Transverse colon (tissue), 4 donors: ENCODE data around the gene CNNM1. TPM values are rescaled to one million over a fixed set of nuclear protein-coding genes. Genes with fewer than 3 reads are reported as not detected.

Experiments
- DNase-seq: peaks from one replicate; pipeline ENCODE4 v3.0.0-alpha.2; 2019
- H3K27ac ChIP-seq, 4 donors: fragments of 200-600 bp; sonication (generic); 2 replicates each; pipeline ENCODE4 v1.5.1; 2016 to 2018; ENCODE audit warnings: inconsistent platforms in 4 of 4
- H3K27me3 ChIP-seq: fragments of 200-600 bp; sonication (generic); 2 replicates; pipeline ENCODE4 v1.5.1; 2017; ENCODE audit warnings: inconsistent platforms
- H3K36me3 ChIP-seq, 4 donors: fragments of 200-600 bp; sonication (generic); 2 replicates each; pipeline ENCODE4 v1.5.1; 2017 to 2019; ENCODE audit warnings: inconsistent platforms in 4 of 4
- H3K4me1 ChIP-seq, 4 donors: fragments of 200-600 bp; sonication (generic); 2 replicates each; pipeline ENCODE4 v1.5.1; 2017 to 2020; ENCODE audit warnings: inconsistent platforms in 4 of 4
- H3K4me3 ChIP-seq, 4 donors: fragments of 200-600 bp; sonication (generic); 1 replicate in 1 of 4; 2 replicates in 3 of 4; pipeline versions ENCODE4 v1.5.1 to v1.6.1; 2017 to 2019; ENCODE audit warnings: inconsistent platforms in 4 of 4
- H3K9me3 ChIP-seq, 2 donors: fragments of 200-600 bp; sonication (generic); 2 replicates each; pipeline ENCODE4 v1.5.1; 2017 to 2019; ENCODE audit warnings: inconsistent platforms in 2 of 2
- CTCF ChIP-seq, 5 experiments: fragments of 200-600 bp in 3 of 5; fragments of 450-650 bp in 2 of 5; sonication (generic) in 3 of 5; IDR thresholded peaks; 1 replicate in 2 of 5; 2 replicates in 3 of 5; pipeline ENCODE4 v1.5.1; 2016 to 2017; ENCODE audit warnings: antibody characterized with exemption in 5 of 5, inconsistent platforms in 3 of 5, mild to moderate bottlenecking in 2 of 5, moderate library complexity in 1 of 5
- EP300 ChIP-seq: sonication (generic); formaldehyde crosslinking; IDR thresholded peaks from one replicate; pipeline ENCODE4 v1.6.1; 2017; ENCODE audit warnings: antibody characterized with exemption, low read depth
- POLR2A ChIP-seq: fragments of 450-650 bp; IDR thresholded peaks from one replicate; pipeline ENCODE4 v1.6.1; 2016; ENCODE audit warnings: antibody characterized with exemption, mild to moderate bottlenecking, moderate library complexity
- POLR2AphosphoS5 ChIP-seq, 3 donors: sonication (generic); formaldehyde crosslinking; IDR thresholded peaks; one replicate each; pipeline ENCODE4 v1.6.1; 2016; ENCODE audit warnings: antibody characterized with exemption in 3 of 3
- WGBS, 2 donors: methylation state at CpG; one replicate each; pipeline ENCODE4 v1.1.5; 2018; ENCODE audit warnings: low coverage in 1 of 2; 5-methylcytosine and 5-hydroxymethylcytosine counted together
- in situ Hi-C, 4 donors: fragments of 200-750 bp; cut with MboI; loops; one replicate each; pipeline versions ENCODE4 v1.15.0 to v1.15.1; 2017; ENCODE audit warnings: low sequenced_read_pairs in 3 of 4, low pct_ligation_motif_present in 1 of 4, low pct_unique_long_range_greater_than_20kb in 1 of 4
- intact Hi-C: fragments of 100-400 bp; cut with DNase I; formaldehyde crosslinking; loops from one replicate; pipeline ENCODE4 v1.15.1; 2023; ENCODE audit warnings: low total_unique reads
- total RNA-seq, 4 donors: library from RNA; depleted of rRNA; stranded (reverse); fragments of >200 nt; gene quantifications; one replicate each; pipeline ENCODE4 v1.1.0, GENCODE V29; 2016

Gene CNNM1
- total RNA-seq, 4 donors from 2014 or later, result 0.41 to 0.64 TPM; not detected in 2

GRCh38 chr10:99353182-99353581 is 24.0 kb downstream of the CNNM1 start:
- H3K27me3 ChIP-seq, result peaks cover 9% of the 10 kb centered on the region
- H3K27ac ChIP-seq, result no peak overlapping the region
- WGBS, 2 donors, result 50 to 81% methylated on average over 1 of the region's 1 CpG
- no peak overlapping the region for H3K4me3 ChIP-seq
- H3K4me1 ChIP-seq, result no peaks in the 10 kb centered on the region
- intact Hi-C loops, result no loop called here
- no peaks in the 10 kb centered on the region for H3K36me3 ChIP-seq
- no peak for DNase-seq
- in situ Hi-C loops, result no loop called here
- no peaks in the 10 kb centered on the region for H3K9me3 ChIP-seq
- no peak for TF ChIP-seq CTCF (IDR thresholded peaks at IDR 0.05)
- no peak for TF ChIP-seq EP300
- no peak for TF ChIP-seq POLR2A
- TF ChIP-seq POLR2AphosphoS5 (IDR thresholded peaks at IDR 0.05), result no peak

- Histone ChIP-seq H3K27me3 (peaks cover 9% of the 10 kb centered on the region), H3K36me3 (no peaks in the 10 kb centered on the region), H3K27ac (no peak overlapping the region), H3K9me3 (no peaks in the 10 kb centered on the region), H3K4me1 (no peaks in the 10 kb centered on the region), H3K4me3 (no peak overlapping the region)
- 48% methylated on average over 3 of the region's 3 CpGs; no CpG with 5 or more reads in 1 of the 2 donors for WGBS, 2 donors
- in situ Hi-C loops (no loop called here), intact Hi-C loops (no loop called here)
- no peak for DNase-seq
- TF ChIP-seq POLR2A (no peak), POLR2AphosphoS5 (IDR thresholded peaks at IDR 0.05) (no peak), CTCF (IDR thresholded peaks at IDR 0.05) (no peak), EP300 (no peak)
These were observed 28.5 kb downstream of the CNNM1 start for GRCh38 chr10:99357691-99358090.

- DNase-seq, result no peak
- Histone ChIP-seq H3K9me3 (no peaks in the 10 kb centered on the region), H3K36me3 (no peaks in the 10 kb centered on the region), H3K27me3 (peaks cover 9% of the 10 kb centered on the region), H3K4me3 (no peak overlapping the region), H3K4me1 (no peaks in the 10 kb centered on the region), H3K27ac (no peak overlapping the region)
- no peak for TF ChIP-seq CTCF (IDR thresholded peaks at IDR 0.05)
- TF ChIP-seq POLR2AphosphoS5 (IDR thresholded peaks at IDR 0.05), result no peak
- TF ChIP-seq EP300, result no peak
- no peak for TF ChIP-seq POLR2A
- intact Hi-C loops, result no loop called here
- in situ Hi-C loops, result no loop called here
- 43% methylated on average over 1 of the region's 1 CpG; no CpG with 5 or more reads in 1 of the 2 donors for WGBS, 2 donors
These were observed 28.9 kb downstream of the CNNM1 start for GRCh38 chr10:99358101-99358500.

GRCh38 chr10:99360934-99361333 is 31.8 kb downstream of the CNNM1 start:
- in situ Hi-C loops, result no loop called here
- WGBS, 2 donors, result 60 to 75% methylated on average over 2 to 5 of the region's 5 CpGs

More at GRCh38 chr10:99360934-99361333, 31.8 kb downstream of the CNNM1 start:
- Histone ChIP-seq H3K4me1 (no peaks in the 10 kb centered on the region), H3K4me3 (no peak overlapping the region), H3K36me3 (no peaks in the 10 kb centered on the region), H3K27ac (no peak overlapping the region), H3K9me3 (no peaks in the 10 kb centered on the region), H3K27me3 (no peaks in the 10 kb centered on the region)
- intact Hi-C loops, result no loop called here
- TF ChIP-seq POLR2A (no peak), CTCF (IDR thresholded peaks at IDR 0.05) (no peak)
- no peak for DNase-seq
